ENCODE data around the gene CMTM3. TPM values are rescaled to one million over a fixed set of nuclear protein-coding genes. Genes with fewer than 3 reads are reported as not detected.

Gene CMTM3
- 268 TPM for total RNA-seq (ENCODE audit: unreplicated experiment)
- long read RNA-seq, transcript CMTM3-201 (6 exons, 2,159 nt) = minor isoform, 5 of 406 reads
- long read RNA-seq, transcript CMTM3-214 (5 exons, 1,934 nt) = major isoform, 302 of 406 reads
- long read RNA-seq, partial matches to known transcripts = 3 of 406 reads
- long read RNA-seq, other reads (novel, unspliced or antisense) = 86 of 406 reads

DNA sequence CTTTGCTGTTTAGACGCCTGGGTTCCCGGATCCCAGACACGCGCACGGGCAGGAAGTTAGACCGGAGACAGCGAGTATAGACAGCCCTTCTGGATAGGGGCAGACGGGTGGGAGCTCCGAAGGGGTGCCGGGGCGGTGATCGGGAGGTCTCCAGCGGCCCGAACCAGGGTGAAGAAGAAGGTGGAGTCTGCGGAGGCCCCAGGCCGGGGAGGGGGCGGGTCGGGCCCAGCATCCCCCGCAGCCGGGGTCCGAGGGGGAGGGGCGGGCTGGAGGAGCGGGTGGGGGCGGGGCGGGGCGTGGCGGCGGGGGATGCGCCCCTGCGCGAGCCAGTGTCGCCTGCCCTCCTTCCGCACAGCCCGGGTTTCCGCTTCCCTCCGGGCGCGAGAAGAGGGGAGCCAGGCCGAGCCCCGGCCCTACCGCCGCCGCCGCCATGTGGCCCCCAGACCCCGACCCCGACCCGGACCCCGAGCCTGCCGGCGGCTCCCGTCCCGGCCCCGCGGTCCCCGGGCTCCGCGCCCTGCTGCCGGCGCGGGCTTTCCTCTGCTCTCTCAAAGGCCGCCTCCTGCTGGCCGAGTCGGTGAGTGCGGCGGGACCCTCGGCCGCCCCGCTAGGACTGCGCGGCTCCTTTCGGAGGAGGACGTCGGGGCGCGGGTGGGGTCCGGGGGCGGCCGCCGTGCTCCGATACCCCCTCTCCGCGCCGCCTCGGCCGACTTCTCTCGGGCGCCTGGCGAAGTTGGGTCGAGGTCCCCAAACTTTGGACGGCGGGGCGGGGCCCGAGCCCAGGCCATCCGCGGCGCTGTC lies at the start of gene CMTM3:
Gene CMTM3 (plus strand): TSS at position 329 of the 801 bp plus-strand sequence. CDS start 102 bp downstream, at position 431.
- DNase-seq (ENCODE audit: low spot score) = peak; percentile 81
- Mint-ChIP-seq H3K27ac (ENCODE audit: unreplicated experiment) (peak within 1 kb of the TSS; percentile 84), H3K36me3 (ENCODE audit: low read depth, unreplicated experiment) (peaks cover 10% of the 10 kb centered on the region), H3K9me3 (ENCODE audit: unreplicated experiment) (no peaks in the 10 kb centered on the region), H3K4me1 (ENCODE audit: unreplicated experiment) (peaks cover 38% of the 10 kb centered on the region), H3K4me3 (ENCODE audit: unreplicated experiment) (peak within 1 kb of the TSS; percentile 93), H3K27me3 (ENCODE audit: unreplicated experiment) (peaks cover 14% of the 10 kb centered on the region)
- peak; percentile 94 for TF ChIP-seq CTCF (IDR thresholded peaks at IDR 0.05; ENCODE audit: unreplicated experiment)

DNA sequence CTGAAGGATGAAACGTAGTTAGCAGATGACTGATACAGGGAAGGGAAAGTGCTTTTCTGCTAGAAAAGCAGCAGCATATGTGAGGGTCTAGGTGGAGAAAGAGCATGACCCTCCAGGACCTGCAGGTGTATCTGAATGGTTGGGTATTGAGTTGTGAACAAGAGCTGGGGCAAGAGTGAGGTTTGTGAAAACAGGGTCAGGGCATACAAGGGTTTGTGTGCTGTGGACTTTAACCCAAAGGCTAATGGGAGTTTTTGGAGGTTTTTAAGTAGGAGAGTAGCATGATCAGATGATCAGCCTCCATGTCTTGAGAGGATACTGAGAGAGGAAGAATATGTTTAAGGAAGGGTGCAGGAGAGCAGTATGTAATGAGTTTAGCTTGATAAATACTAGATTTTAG lies 44.4 kb upstream of the CMTM3 start:
- H3K4me3 Mint-ChIP-seq (ENCODE audit: unreplicated experiment) = no peak overlapping the region
- peaks cover 27% of the 10 kb centered on the region for H3K36me3 Mint-ChIP-seq (ENCODE audit: low read depth, unreplicated experiment)
- no peaks in the 10 kb centered on the region for H3K9me3 Mint-ChIP-seq (ENCODE audit: unreplicated experiment)
- no peak overlapping the region for H3K27ac Mint-ChIP-seq (ENCODE audit: unreplicated experiment)
- no peak for TF ChIP-seq CTCF (IDR thresholded peaks at IDR 0.05; ENCODE audit: unreplicated experiment)
- H3K4me1 Mint-ChIP-seq (ENCODE audit: unreplicated experiment) = peaks cover 16% of the 10 kb centered on the region
- DNase-seq (ENCODE audit: low spot score) = no peak
- no peaks in the 10 kb centered on the region for H3K27me3 Mint-ChIP-seq (ENCODE audit: unreplicated experiment)

DNA sequence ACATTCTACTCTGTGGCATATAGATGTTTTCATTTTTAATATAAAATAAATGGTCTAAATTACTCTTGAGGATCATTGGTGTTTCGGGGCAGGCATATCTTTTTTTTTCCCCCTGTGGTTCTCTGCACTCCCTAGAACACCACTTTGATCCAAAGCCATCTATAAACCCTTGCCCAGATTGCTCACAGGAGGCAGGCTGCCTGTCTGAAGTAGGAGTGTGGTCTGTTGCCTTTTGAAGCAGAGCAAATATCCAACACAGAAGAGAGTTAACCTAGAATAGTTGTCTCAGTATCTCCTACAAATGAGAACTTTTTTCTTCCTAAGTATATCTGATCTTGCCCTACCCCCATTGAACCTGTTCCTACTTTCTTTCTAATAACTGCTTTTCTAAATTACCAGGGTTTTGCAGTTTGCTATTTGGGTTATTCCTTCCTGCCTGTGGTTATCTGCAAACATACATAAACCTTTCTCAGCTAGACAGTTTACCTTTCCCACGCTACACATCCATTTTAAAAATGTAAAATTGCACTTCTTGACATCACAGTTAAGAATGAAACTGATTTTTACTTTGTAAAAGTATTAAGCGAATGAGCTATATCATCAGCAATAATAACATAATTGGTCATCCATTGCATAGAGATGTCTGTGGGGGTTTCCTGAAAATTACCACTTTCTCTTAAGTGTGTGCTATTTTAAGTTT lies 43.0 kb upstream of the CMTM3 start:
- DNase-seq (ENCODE audit: low spot score) = no peak
- peaks cover 27% of the 10 kb centered on the region for H3K36me3 Mint-ChIP-seq (ENCODE audit: low read depth, unreplicated experiment)
- no peaks in the 10 kb centered on the region for H3K9me3 Mint-ChIP-seq (ENCODE audit: unreplicated experiment)
- H3K27ac Mint-ChIP-seq (ENCODE audit: unreplicated experiment) = no peak overlapping the region
- peaks cover 19% of the 10 kb centered on the region for H3K4me1 Mint-ChIP-seq (ENCODE audit: unreplicated experiment)
- H3K27me3 Mint-ChIP-seq (ENCODE audit: unreplicated experiment) = no peaks in the 10 kb centered on the region
- H3K4me3 Mint-ChIP-seq (ENCODE audit: unreplicated experiment) = no peak overlapping the region
- TF ChIP-seq CTCF (IDR thresholded peaks at IDR 0.05; ENCODE audit: unreplicated experiment) = no peak

DNA sequence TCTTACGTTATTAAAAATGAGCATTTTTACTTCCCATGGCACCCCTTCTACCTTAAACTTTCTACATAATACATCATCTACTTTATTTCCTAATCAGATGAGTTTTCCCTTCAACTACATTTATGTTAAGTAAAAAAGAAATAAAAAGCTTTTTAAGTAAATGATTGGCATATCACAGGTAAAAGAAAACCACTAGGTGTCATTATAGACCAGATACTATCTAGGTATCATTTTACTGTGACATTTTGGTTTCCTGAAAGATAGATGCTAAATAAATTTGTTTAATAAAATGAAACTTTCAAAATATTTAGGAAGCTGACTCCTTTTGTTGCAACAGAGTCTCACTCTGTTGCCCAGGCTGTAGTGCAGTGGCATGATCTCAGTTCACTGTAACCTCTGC lies 42.1 kb upstream of the CMTM3 start:
- Mint-ChIP-seq H3K9me3 (ENCODE audit: unreplicated experiment) (no peaks in the 10 kb centered on the region), H3K27ac (ENCODE audit: unreplicated experiment) (no peak overlapping the region), H3K4me3 (ENCODE audit: unreplicated experiment) (no peak overlapping the region), H3K27me3 (ENCODE audit: unreplicated experiment) (no peaks in the 10 kb centered on the region), H3K36me3 (ENCODE audit: low read depth, unreplicated experiment) (peaks cover 30% of the 10 kb centered on the region), H3K4me1 (ENCODE audit: unreplicated experiment) (peaks cover 19% of the 10 kb centered on the region)
- DNase-seq (ENCODE audit: low spot score) = no peak
- no peak for TF ChIP-seq CTCF (IDR thresholded peaks at IDR 0.05; ENCODE audit: unreplicated experiment)

Measured in endothelial cell (in vitro differentiated cells).